Astrocyte of the spinal cord (primary cell): ENCODE data around the gene DMBT1.

Experiments used
- DNase-seq: peaks from one replicate; pipeline ENCODE4 v3.0.0; 2011; ENCODE audit warnings: low read depth, low spot score
- H3K4me3 ChIP-seq: 2 replicates; pipeline ENCODE4 v1.5.1; 2011; ENCODE audit warnings: low read depth, mild to moderate bottlenecking, low read length, moderate library complexity
- in situ Hi-C: cut with HindIII; loops from 2 replicates; pipeline ENCODE4 v1.10.0; 2017; ENCODE audit warnings: low sequenced_read_pairs
- TF ChIP-seq, protein P1 (sequence below): IDR thresholded peaks from 2 replicates; pipeline ENCODE4 v1.5.1; 2012; ENCODE audit warnings: low read depth, mild to moderate bottlenecking, low read length, inconsistent platforms

DMBT1 gene

DNA sequence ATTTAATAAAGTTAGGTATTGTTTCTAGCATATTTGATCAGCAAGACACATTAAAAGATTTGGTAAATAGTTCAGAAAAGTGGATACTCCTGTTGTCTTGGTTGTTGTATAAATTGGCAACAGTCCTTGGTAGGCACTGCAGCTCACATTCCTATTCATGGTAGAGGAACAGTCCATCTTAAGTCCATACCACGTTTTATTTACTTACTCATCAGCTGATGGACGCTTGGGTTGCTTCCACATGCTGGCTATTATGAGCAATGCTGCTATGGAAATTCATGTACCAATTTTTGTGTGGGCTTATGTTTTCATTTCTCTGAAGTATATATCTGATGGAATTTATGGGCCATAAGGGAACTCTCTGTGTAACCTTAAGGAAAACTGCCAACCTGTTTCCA, 95.8 kb downstream of the DMBT1 start:
- in situ Hi-C loops = no loop called here
- DNase-seq = no peak
- TF ChIP-seq, protein P1, sequence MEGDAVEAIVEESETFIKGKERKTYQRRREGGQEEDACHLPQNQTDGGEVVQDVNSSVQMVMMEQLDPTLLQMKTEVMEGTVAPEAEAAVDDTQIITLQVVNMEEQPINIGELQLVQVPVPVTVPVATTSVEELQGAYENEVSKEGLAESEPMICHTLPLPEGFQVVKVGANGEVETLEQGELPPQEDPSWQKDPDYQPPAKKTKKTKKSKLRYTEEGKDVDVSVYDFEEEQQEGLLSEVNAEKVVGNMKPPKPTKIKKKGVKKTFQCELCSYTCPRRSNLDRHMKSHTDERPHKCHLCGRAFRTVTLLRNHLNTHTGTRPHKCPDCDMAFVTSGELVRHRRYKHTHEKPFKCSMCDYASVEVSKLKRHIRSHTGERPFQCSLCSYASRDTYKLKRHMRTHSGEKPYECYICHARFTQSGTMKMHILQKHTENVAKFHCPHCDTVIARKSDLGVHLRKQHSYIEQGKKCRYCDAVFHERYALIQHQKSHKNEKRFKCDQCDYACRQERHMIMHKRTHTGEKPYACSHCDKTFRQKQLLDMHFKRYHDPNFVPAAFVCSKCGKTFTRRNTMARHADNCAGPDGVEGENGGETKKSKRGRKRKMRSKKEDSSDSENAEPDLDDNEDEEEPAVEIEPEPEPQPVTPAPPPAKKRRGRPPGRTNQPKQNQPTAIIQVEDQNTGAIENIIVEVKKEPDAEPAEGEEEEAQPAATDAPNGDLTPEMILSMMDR = no peak
- no peak overlapping the region for H3K4me3 ChIP-seq

DNA sequence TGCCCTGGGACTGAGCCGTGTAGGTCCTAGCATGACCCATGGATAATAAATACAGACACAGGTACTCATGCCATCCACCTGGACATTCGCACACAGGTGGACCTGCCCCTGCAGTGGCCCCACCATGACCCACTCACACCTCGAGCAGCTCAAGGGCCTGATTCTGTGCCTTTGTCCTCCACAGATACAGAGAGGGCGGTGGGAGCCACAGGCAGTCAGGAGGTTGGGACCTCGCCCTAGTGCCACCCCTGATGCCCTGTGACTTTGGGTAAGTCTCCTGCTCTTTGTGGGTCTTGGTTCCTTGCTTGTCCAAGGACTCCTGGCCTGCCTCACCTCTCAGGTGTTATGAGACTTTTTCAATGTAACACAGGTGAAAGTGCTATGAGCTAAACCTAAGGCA, 96.2 kb downstream of the DMBT1 start:
- in situ Hi-C loops = no loop called here
- TF ChIP-seq, protein P1 = no peak

DNA sequence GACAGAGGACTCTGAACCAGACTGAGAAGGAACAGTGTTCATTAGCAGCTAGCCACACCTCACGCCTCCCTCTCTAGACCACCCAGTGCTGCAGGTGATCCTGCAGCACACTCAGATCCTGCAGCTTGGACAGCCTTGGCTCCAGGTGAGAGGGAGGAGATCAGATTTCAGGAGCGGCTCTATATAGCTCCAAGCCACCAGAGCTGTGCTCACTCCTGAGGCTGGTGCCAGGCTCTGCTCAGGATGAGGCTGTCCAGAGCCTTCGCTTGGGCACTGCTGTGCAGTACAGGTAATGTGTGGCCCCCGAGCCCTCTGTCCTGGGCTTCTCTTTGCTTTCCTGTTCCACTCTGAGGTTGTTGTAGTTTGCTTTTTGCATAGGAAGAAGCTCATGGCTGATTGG, 96.7 kb downstream of the DMBT1 start:
- in situ Hi-C loops = no loop called here
- no peak overlapping the region for H3K4me3 ChIP-seq
- no peak for DNase-seq
- TF ChIP-seq, protein P1 = no peak

More for the DNA sequence above, 96.2 kb downstream of the DMBT1 start:
- DNase-seq = no peak
- no peak overlapping the region for H3K4me3 ChIP-seq

DNA sequence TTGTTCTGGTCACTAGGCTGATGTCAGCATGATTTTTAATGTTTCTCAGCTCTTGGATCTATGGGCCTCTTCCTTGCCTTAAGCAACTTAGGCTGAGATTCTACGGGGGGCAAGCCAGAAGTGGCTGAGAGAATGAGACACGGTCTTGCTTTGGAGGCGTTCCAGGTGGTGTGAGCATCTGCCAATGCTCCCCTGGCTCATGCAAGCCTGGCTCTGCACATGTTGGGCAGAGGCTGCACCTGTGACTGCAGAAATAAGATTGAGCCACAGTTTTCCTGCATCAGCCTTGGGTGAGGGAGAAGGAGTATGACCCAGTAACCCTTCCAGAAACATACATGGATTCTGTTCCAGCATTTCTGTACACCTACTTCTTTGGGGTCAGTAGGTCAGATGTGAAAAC, 97.2 kb downstream of the DMBT1 start:
- in situ Hi-C loops = no loop called here
- no peak overlapping the region for H3K4me3 ChIP-seq
- DNase-seq = no peak
- TF ChIP-seq, protein P1 = no peak

DNA sequence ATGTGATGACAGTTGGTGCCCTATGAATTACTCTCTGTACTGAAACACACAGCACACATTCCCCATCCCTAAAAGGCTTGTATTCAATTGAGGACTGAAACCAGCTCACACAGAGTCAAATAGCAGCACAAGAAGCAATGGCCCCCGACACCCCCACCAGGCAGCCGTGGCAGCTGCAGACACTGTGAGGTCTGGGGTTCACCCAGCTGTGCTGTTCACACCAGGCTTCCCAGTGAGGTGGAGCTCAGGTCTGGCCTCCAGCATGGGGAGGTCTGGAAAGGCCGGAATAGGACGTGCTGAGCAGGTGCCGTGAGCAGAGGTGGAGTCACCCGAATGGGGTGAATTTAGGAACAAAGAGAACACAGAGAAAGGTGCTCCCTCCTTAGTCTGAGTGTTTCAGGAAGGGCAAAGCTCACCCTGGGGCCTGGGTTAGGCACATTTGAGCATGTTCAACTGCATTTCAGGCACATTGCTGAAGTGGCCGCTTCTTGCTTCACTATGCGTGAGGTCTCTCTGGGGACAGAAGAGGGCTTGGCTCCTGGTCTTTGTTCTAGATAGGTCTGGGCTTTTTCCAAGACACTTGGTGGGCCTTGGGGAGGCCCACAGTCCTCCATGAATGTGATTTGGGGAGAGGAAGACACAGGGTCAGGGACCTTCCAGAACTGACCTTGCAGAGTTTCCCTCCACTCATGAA, 97.9 kb downstream of the DMBT1 start:
- no peak for DNase-seq
- H3K4me3 ChIP-seq = no peak overlapping the region
- in situ Hi-C loops = no loop called here
- TF ChIP-seq, protein P1 = no peak

DNA sequence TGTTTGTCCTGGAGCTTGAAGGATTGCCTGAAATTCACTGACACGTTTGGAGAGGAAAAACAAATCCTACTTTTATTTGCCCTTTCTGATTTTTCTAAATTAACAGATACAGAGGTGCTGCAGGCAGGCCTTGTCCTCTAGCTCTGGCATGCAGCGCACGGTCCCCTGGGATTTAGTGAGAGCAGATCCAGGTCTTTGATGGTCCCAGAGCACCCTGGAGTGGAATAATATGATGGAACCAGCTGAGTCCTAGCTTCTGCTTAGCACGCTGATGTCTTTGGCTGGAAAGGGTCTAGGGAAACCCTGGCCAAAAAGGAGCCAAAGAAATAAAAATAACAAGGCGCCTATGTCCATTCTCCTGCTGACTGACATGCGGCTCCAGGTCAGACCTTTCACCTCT, 98.6 kb downstream of the DMBT1 start:
- DNase-seq = no peak
- in situ Hi-C loops = no loop called here
- no peak overlapping the region for H3K4me3 ChIP-seq
- TF ChIP-seq, protein P1 = no peak
